HepG2 (cell line): ENCODE results near the gene TFDP2. TPM values are rescaled to one million over a fixed set of nuclear protein-coding genes. Genes with fewer than 3 reads are reported as not detected.
A peak's percentile ranks its signal among the peaks of the same experiment; 100 is the strongest.

ENCODE experiments used
- ARHGAP35 ChIP-seq: sonication (generic); formaldehyde crosslinking; IDR thresholded peaks from 2 replicates; pipeline ENCODE4 v1.9.0; 2022; ENCODE audit warnings: mild to moderate bottlenecking, inconsistent platforms, moderate library complexity, missing genetic modification reagents, borderline replicate concordance
- CREB1 ChIP-seq, 2 experiments: fragments of 450-650 bp in 1 of 2; IDR thresholded peaks; 2 replicates each; pipeline ENCODE4 v1.6.1; 2016 to 2017; ENCODE audit warnings: control low read depth in 1 of 2, mild to moderate bottlenecking in 1 of 2, missing compliant biosample characterization in 1 of 2, missing genetic modification characterization in 1 of 2
- DBP ChIP-seq: sonication (generic); formaldehyde crosslinking; IDR thresholded peaks from 2 replicates; pipeline ENCODE4 v1.4.0; 2020; ENCODE audit warnings: missing genetic modification reagents; ENCODE audit errors: not compliant biosample characterization
- LCORL ChIP-seq, 2 experiments: fragments of 450-650 bp in 1 of 2; sonication (generic) in 1 of 2; formaldehyde crosslinking in 1 of 2; IDR thresholded peaks; 2 replicates each; pipeline versions ENCODE4 v1.5.0 to v1.6.1; 2017 to 2020; ENCODE audit warnings: antibody characterized with exemption in 1 of 2, missing genetic modification reagents in 1 of 2
- MED13 ChIP-seq: sonication (generic); formaldehyde crosslinking; IDR thresholded peaks from 2 replicates; pipeline ENCODE4 v1.5.0; 2020; ENCODE audit warnings: missing genetic modification reagents
- MTERF4 ChIP-seq: sonication (generic); formaldehyde crosslinking; IDR thresholded peaks from 2 replicates; pipeline ENCODE4 v1.8.0; 2023; ENCODE audit warnings: mild to moderate bottlenecking, missing genetic modification reagents
- RELA ChIP-seq: sonication (generic); formaldehyde crosslinking; IDR thresholded peaks from 2 replicates; pipeline ENCODE4 v1.4.0; 2020; ENCODE audit warnings: missing genetic modification reagents
- TFDP1 ChIP-seq: IDR thresholded peaks from 2 replicates; pipeline ENCODE4 v1.6.1; 2016; ENCODE audit warnings: missing compliant biosample characterization, missing genetic modification reagents, borderline replicate concordance
- TOE1 ChIP-seq: sonication (generic); formaldehyde crosslinking; IDR thresholded peaks from 2 replicates; pipeline ENCODE4 v1.4.0; 2020; ENCODE audit warnings: mild to moderate bottlenecking, missing genetic modification reagents
- ZBTB7B ChIP-seq: sonication (generic); formaldehyde crosslinking; IDR thresholded peaks from 2 replicates; pipeline ENCODE4 v1.4.0; 2020; ENCODE audit warnings: missing genetic modification reagents
- ZFP36L1 ChIP-seq: sonication (generic); formaldehyde crosslinking; IDR thresholded peaks from 2 replicates; pipeline ENCODE4 v1.8.0; 2022; ENCODE audit warnings: mild to moderate bottlenecking, missing genetic modification reagents, moderate library complexity
- ZIK1 ChIP-seq: sonication (generic); formaldehyde crosslinking; IDR thresholded peaks from 2 replicates; pipeline ENCODE4 v1.5.0; 2020; ENCODE audit warnings: mild to moderate bottlenecking, low read depth, missing genetic modification reagents, borderline replicate concordance
- ZNF318 ChIP-seq: sonication (generic); formaldehyde crosslinking; IDR thresholded peaks from 2 replicates; pipeline ENCODE4 v1.4.0; 2020; ENCODE audit warnings: mild to moderate bottlenecking, missing genetic modification reagents
- ZNF563 ChIP-seq: sonication (generic); formaldehyde crosslinking; IDR thresholded peaks from 2 replicates; pipeline ENCODE4 v1.8.0; 2022; ENCODE audit warnings: mild to moderate bottlenecking, moderate library complexity, missing genetic modification reagents
- polyA plus RNA-seq, 8 experiments: library from polyadenylated mRNA; depleted of rRNA in 3 of 8; stranded (reverse) in 7 of 8; unstranded in 1 of 8; fragments of >200 nt; fragmentation: Illumina TruSeq in 4 of 8; extraction: Trizol in 4 of 8; gene quantifications; 2 replicates each; pipeline versions ENCODE4 v1.2.1 to v1.2.3, GENCODE V29; 2011 to 2016; ENCODE audit warnings: low read depth in 4 of 8, missing spikeins in 1 of 8, mixed read lengths in 1 of 8; ENCODE audit not compliant: insufficient read depth in 1 of 8
- total RNA-seq, 5 experiments: library from RNA; depleted of rRNA; stranded (reverse); fragments of >200 nt; fragmentation: Illumina TruSeq; extraction: Trizol; gene quantifications; 2 replicates each; pipeline ENCODE4 v1.2.3, GENCODE V29; 2016; ENCODE audit warnings: low read depth in 1 of 5

The TFDP2 gene
- total and polyA plus RNA-seq, 2 of the 13 experiments (the other 11 are each of a cell fraction or from before 2014, with no cell fraction given): 17.9 to 37.4 TPM

- 0 out of 2 replicates have a peak, but pooled peaks have one; percentile 25 for TF ChIP-seq ZNF318
- peak; percentile 73 for TF ChIP-seq CREB1 (IDR thresholded peaks at IDR 0.05)
- peak; percentile 77 for TF ChIP-seq CREB1 (CRISPR knock-in tag; IDR thresholded peaks at IDR 0.05)
- peak; percentile 87; the same call in 1 of the 2 replicates for TF ChIP-seq TFDP1 (CRISPR knock-in tag)
- peak; percentile 21 for TF ChIP-seq DBP (CRISPR knock-in tag)
- TF ChIP-seq MED13 (CRISPR knock-in tag): no peak
- TF ChIP-seq LCORL (IDR thresholded peaks at IDR 0.05): no peak
- TF ChIP-seq LCORL (CRISPR knock-in tag; IDR thresholded peaks at IDR 0.05): no peak
- no peak for TF ChIP-seq RELA (CRISPR knock-in tag)
- TF ChIP-seq ZBTB7B (CRISPR knock-in tag): no peak
- TF ChIP-seq ARHGAP35 (CRISPR knock-in tag): 0 out of 2 replicates have a peak, but pooled peaks have one; percentile 28
- no peak for TF ChIP-seq ZFP36L1 (CRISPR knock-in tag)
- peak; percentile 44; the same call in 1 of the 2 replicates for TF ChIP-seq ZIK1 (CRISPR knock-in tag)
- TF ChIP-seq MTERF4 (CRISPR knock-in tag): peak; percentile 39; the same call in 1 of the 2 replicates
- no peak for TF ChIP-seq TOE1 (CRISPR knock-in tag)
- peak; percentile 89 for TF ChIP-seq ZNF563 (CRISPR knock-in tag)
Measured at GRCh38 chr3:142148792-142149672, at the start of gene TFDP2 (continued).
